GM23248 (cell line): ENCODE results near the gene OVOL1. TPM values are rescaled to one million over a fixed set of nuclear protein-coding genes. Genes with fewer than 3 reads are reported as not detected.
A peak's percentile ranks its signal among the peaks of the same experiment; 100 is the strongest.

Experiments
- DNase-seq: peaks from one replicate; pipeline ENCODE4 v3.0.0-alpha.2; 2015
- H2AFZ ChIP-seq: fragments of 200-600 bp; sonication (generic); 2 replicates; pipeline ENCODE4 v1.6.1; 2016; ENCODE audit warnings: antibody characterized with exemption
- H3F3A ChIP-seq: fragments of 200-600 bp; sonication (generic); 2 replicates; pipeline ENCODE4 v1.6.1; 2016; ENCODE audit warnings: mild to moderate bottlenecking, antibody characterized with exemption, mixed run types; ENCODE audit not compliant: insufficient read depth
- H3K27ac ChIP-seq: fragments of 200-600 bp; sonication (generic); 2 replicates; pipeline ENCODE4 v1.5.1; 2016; ENCODE audit warnings: mild to moderate bottlenecking
- H3K27me3 ChIP-seq: fragments of 200-600 bp; sonication (generic); replicated peaks from 2 replicates; pipeline ENCODE4 v1.6.1; 2016; ENCODE audit warnings: mild to moderate bottlenecking; ENCODE audit not compliant: insufficient read depth
- H3K36me3 ChIP-seq: fragments of 200-600 bp; sonication (generic); 2 replicates; pipeline ENCODE4 v1.6.1; 2016; ENCODE audit warnings: low read depth, mild to moderate bottlenecking
- H3K4me1 ChIP-seq: fragments of 200-600 bp; sonication (generic); 2 replicates; pipeline ENCODE4 v1.6.1; 2016; ENCODE audit warnings: mild to moderate bottlenecking; ENCODE audit not compliant: insufficient read depth
- H3K4me2 ChIP-seq: fragments of 200-600 bp; sonication (generic); one replicate; pipeline ENCODE4 v1.6.1; 2016; ENCODE audit warnings: mild to moderate bottlenecking; ENCODE audit not compliant: unreplicated experiment
- H3K4me3 ChIP-seq: fragments of 200-600 bp; sonication (generic); 2 replicates; pipeline ENCODE4 v1.5.1; 2016; ENCODE audit warnings: mild to moderate bottlenecking
- H3K79me2 ChIP-seq: fragments of 200-600 bp; sonication (generic); 2 replicates; pipeline ENCODE4 v1.6.1; 2016; ENCODE audit warnings: mild to moderate bottlenecking; ENCODE audit not compliant: insufficient read depth
- H3K9ac ChIP-seq: fragments of 200-600 bp; sonication (generic); 2 replicates; pipeline ENCODE4 v1.6.1; 2016; ENCODE audit warnings: mild to moderate bottlenecking
- H3K9me2 ChIP-seq: fragments of 200-600 bp; sonication (generic); 2 replicates; pipeline ENCODE4 v1.6.1; 2016; ENCODE audit warnings: mixed run types, mild to moderate bottlenecking, moderate library complexity; ENCODE audit not compliant: insufficient read depth
- H3K9me3 ChIP-seq: fragments of 200-600 bp; sonication (generic); one replicate; pipeline ENCODE4 v1.6.1; 2017; ENCODE audit warnings: low read depth
- H4K20me1 ChIP-seq: fragments of 200-600 bp; sonication (generic); 2 replicates; pipeline ENCODE4 v1.6.0; 2016; ENCODE audit not compliant: insufficient read depth
- EZH2 ChIP-seq: fragments of 200-600 bp; sonication (generic); IDR thresholded peaks from 2 replicates; pipeline ENCODE4 v1.6.1; 2018; ENCODE audit warnings: antibody characterized with exemption, mild to moderate bottlenecking; ENCODE audit not compliant: insufficient read depth, poor library complexity, severe bottlenecking
- EZH2phosphoT487 ChIP-seq: fragments of 200-600 bp; sonication (generic); IDR thresholded peaks from 2 replicates; pipeline ENCODE4 v1.6.1; 2018; ENCODE audit warnings: antibody characterized with exemption, moderate library complexity, mild to moderate bottlenecking, low read depth; ENCODE audit not compliant: insufficient read depth
- WGBS, 2 experiments: methylation state at CpG; one replicate each; pipeline ENCODE4 v1.1.6; 2015 to 2017; ENCODE audit warnings: low lambda C conversion rate in 2 of 2, low coverage in 1 of 2; ENCODE audit errors: missing lambda C conversion rate in 2 of 2; 5-methylcytosine and 5-hydroxymethylcytosine counted together
- in situ Hi-C: fragments of 300-500 bp; cut with MboI; formaldehyde crosslinking; loops from 2 replicates; pipeline ENCODE4 v1.15.0; 2020
- polyA plus RNA-seq: library from polyadenylated mRNA; unstranded; fragments of >200 nt; fragmentation: Nextera tagmentation; extraction: Ambion mirVana; gene quantifications from 2 replicates; pipeline ENCODE4 v1.2.1, GENCODE V29; 2016
- total RNA-seq: library from RNA; depleted of rRNA; stranded (reverse); fragments of >200 nt; shearing (Covaris generic); gene quantifications from 2 replicates; pipeline ENCODE4 v1.2.3, GENCODE V29; 2014

Gene OVOL1
- total and polyA plus RNA-seq, 2 experiments from 2014 or later: not detected

DNA sequence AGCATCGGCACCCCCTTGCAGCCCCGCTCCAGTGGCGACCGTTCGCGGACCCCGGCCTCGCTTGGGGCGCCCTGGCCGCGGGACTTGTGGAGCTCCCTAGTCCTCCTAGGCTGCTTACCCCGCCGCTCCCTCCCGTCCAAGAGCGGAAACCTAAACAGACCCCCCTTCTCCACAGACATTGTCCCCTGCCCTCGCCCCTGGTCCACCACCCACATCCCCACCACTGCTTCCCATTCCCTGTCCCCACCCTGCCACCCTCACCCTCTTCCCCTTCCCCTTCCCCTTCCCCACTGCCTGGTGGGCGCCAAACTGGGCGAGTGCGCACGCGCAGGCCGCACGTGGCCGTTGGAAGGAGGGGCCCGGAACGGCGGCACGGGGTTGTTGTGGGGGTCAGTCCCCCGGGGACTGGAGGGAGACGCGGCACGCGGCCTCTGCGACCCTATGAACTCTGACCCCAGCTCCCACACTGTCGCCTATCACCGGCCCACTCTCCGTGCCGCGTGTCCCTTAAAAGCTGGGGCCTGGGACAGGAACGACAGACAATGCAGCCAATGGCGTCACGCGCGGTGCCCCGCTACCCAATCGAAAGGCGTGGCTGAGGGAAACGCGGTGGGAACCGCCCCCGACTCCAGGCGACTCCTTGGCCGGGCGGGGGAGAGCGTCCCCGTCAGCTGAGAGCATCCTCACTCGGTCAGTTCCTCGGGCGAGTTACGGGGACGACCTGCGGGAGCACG is 46.6 kb downstream of the OVOL1 start, which contains the start of gene SNX32:
SNX32 (plus strand) TSS at position 667 of the 734 bp plus-strand sequence. CDS start 103 bp downstream, outside the sequence.
- Histone ChIP-seq H3K4me3 (peak within 1 kb of the TSS; percentile 73), H3K27ac (no peak within 1 kb of the TSS), H4K20me1 (no peaks in the 10 kb centered on the region), H3F3A (peaks cover 23% of the 10 kb centered on the region), H2AFZ (peak within 1 kb of the TSS; percentile 96), H3K9me2 (no peaks in the 10 kb centered on the region), H3K36me3 (no peaks in the 10 kb centered on the region), H3K4me1 (0 out of 2 replicates have a peak, but pooled peaks cover 4% of the 10 kb centered on the region), H3K79me2 (no peaks in the 10 kb centered on the region), H3K9me3 (no peaks in the 10 kb centered on the region), H3K4me2 (peak within 1 kb of the TSS; percentile 90), H3K9ac (peak within 1 kb of the TSS; percentile 67), H3K27me3 (no peaks in the 10 kb centered on the region)
- peak; percentile 97 for DNase-seq
- WGBS, 2 experiments: 3 to 6% methylated on average over 53 to 62 of the region's 63 CpGs
- in situ Hi-C loops: no loop called here
- TF ChIP-seq EZH2: no peak
- no peak for TF ChIP-seq EZH2phosphoT487

DNA sequence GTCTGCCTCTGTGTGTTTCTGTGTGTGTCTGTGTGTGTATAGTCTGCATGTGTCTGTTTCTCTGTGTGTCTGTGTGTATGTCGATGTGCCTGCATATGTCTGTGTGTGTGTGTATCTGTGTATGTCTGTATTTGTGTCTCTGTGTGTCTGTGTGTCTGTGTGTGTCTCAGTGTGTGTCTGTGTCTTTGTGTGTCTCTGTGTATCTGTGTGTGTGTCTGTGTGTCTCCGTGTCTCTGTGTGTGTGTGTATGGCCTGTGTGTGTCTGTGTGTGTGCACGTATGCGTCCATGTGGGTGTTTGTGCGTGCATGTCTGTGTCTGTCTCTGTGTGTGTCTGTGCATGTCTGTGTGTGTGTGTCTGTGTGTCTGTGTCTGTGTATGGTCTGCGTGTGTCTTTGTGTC is 47.3 kb downstream of the OVOL1 start:
- Histone ChIP-seq H3K27me3 (no peaks in the 10 kb centered on the region), H2AFZ (peak overlapping the region; percentile 96), H3F3A (peaks cover 23% of the 10 kb centered on the region), H3K4me3 (peak overlapping the region; percentile 73), H4K20me1 (no peaks in the 10 kb centered on the region), H3K9me3 (no peaks in the 10 kb centered on the region), H3K79me2 (no peaks in the 10 kb centered on the region), H3K4me2 (peak overlapping the region; percentile 90), H3K36me3 (no peaks in the 10 kb centered on the region), H3K27ac (no peak overlapping the region), H3K9ac (peak overlapping the region; percentile 67), H3K4me1 (0 out of 2 replicates have a peak, but pooled peaks cover 4% of the 10 kb centered on the region), H3K9me2 (no peaks in the 10 kb centered on the region)
- DNase-seq: no peak
- TF ChIP-seq EZH2 (no peak), EZH2phosphoT487 (no peak)
- WGBS, 2 experiments: 0 to 6% methylated on average over 6 of the region's 6 CpGs
- in situ Hi-C loops: no loop called here

DNA sequence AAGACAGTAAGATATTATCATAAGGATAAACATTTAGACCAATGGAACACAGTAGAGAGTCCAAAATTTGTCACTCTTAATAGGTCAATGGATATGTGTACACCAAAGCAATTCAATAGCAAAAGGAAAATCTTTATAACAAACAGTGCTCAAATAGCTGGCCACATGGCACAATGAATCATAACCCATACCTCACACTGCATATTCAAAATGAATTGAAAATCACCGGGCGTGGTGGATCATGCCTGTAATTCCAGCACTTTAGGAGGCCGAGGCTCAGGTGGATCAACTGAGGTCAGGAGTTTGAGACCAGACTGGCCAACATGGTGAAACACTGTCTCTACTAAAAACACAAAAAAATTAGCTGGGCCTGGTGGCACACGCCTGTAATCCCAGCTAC is 55.3 kb downstream of the OVOL1 start:
- TF ChIP-seq EZH2phosphoT487: no peak
- no peak for TF ChIP-seq EZH2
- no peak overlapping the region for H3K4me2 ChIP-seq
- no peak overlapping the region for H3K4me3 ChIP-seq
- DNase-seq: no peak
- H3K27ac ChIP-seq: no peak overlapping the region
- no peak overlapping the region for H2AFZ ChIP-seq
- H3K27me3 ChIP-seq: no peaks in the 10 kb centered on the region
- no peaks in the 10 kb centered on the region for H3K36me3 ChIP-seq
- no peaks in the 10 kb centered on the region for H3K4me1 ChIP-seq
- in situ Hi-C loops: no loop called here
- no peaks in the 10 kb centered on the region for H3K79me2 ChIP-seq
- H3K9ac ChIP-seq: no peak overlapping the region
- no peaks in the 10 kb centered on the region for H3K9me3 ChIP-seq
- H4K20me1 ChIP-seq: no peaks in the 10 kb centered on the region
- H3F3A ChIP-seq: peaks cover 5% of the 10 kb centered on the region; the same call in 1 of the 2 replicates
- H3K9me2 ChIP-seq: no peaks in the 10 kb centered on the region
- 85 to 88% methylated on average over 3 to 4 of the region's 4 CpGs for WGBS, 2 experiments

DNA sequence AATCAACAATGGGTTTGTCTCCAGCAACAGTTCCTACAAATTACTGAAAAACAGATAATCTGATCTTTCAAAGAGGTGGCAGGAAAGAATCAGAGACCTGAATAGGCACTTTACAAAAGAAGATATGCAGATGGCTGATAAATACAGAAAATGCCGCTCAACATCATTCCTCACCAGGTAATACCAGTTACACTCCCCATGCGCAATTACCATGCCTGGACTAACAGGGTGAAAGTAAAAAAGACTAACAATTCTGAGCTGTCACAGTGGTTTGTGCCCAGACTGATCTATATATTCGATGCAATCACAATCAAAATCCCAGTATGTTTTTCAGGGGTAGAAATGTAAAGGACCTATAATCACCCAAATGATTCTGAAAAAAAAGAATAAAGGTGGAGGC is 56.9 kb downstream of the OVOL1 start:
- H3K79me2 ChIP-seq: no peaks in the 10 kb centered on the region
- H3K4me2 ChIP-seq: no peak overlapping the region
- no peaks in the 10 kb centered on the region for H4K20me1 ChIP-seq
- H3K9me2 ChIP-seq: no peaks in the 10 kb centered on the region
- H3K36me3 ChIP-seq: no peaks in the 10 kb centered on the region
- H3K9me3 ChIP-seq: no peaks in the 10 kb centered on the region
- H2AFZ ChIP-seq: no peak overlapping the region
- H3K27ac ChIP-seq: no peak overlapping the region
- H3K4me1 ChIP-seq: no peaks in the 10 kb centered on the region
- no peak overlapping the region for H3K4me3 ChIP-seq
- TF ChIP-seq EZH2phosphoT487: no peak
- no peak for TF ChIP-seq EZH2
- in situ Hi-C loops: no loop called here
- WGBS, 2 experiments: 89 to 90% methylated on average over 3 of the region's 3 CpGs
- DNase-seq: no peak
- H3K9ac ChIP-seq: no peak overlapping the region
- no peaks in the 10 kb centered on the region for H3K27me3 ChIP-seq
- no peaks in the 10 kb centered on the region for H3F3A ChIP-seq
